SK-N-MC (cell line): ENCODE measurements around the gene C17orf50.

ENCODE experiments used
- EZH2 ChIP-seq: fragments of 200-600 bp; sonication (generic); IDR thresholded peaks from one replicate; pipeline ENCODE4 v1.6.1; 2017; ENCODE audit warnings: antibody characterized with exemption
- FOXP2 ChIP-seq: optimal IDR thresholded peaks from 2 replicates; pipeline ENCODE3; 2011; ENCODE audit warnings: mild to moderate bottlenecking, moderate library complexity; ENCODE audit not compliant: insufficient read depth; ENCODE audit errors: extremely low read length, control extremely low read depth
- POLR2AphosphoS5 ChIP-seq: IDR thresholded peaks from 2 replicates; pipeline ENCODE4 v1.6.1; 2012; ENCODE audit warnings: mild to moderate bottlenecking, low read depth, low read length, borderline replicate concordance

- TF ChIP-seq POLR2AphosphoS5: no peak; the same call in 1 of the 2 replicates
- no peak for TF ChIP-seq EZH2
- TF ChIP-seq FOXP2: no peak
These were observed 51.1 kb downstream of the C17orf50 start for GRCh38 chr17:35811759-35812158.
